Cardiac muscle cell (in vitro differentiated cells and primary cell): Measurements from ENCODE around the gene KRT32. TPM values are rescaled to one million over a fixed set of nuclear protein-coding genes. Genes with fewer than 3 reads are reported as not detected.
A peak's percentile ranks its signal among the peaks of the same experiment; 100 is the strongest.

Experiments
- DNase-seq, 2 donors: peaks; one replicate each; pipeline versions ENCODE4 v3.0.0 to v3.0.0-alpha.2; 2010 to 2017; ENCODE audit warnings: low read depth in 1 of 2, low spot score in 1 of 2
- H3K27ac ChIP-seq: fragments of 200-600 bp; sonication (generic); 2 replicates; pipeline ENCODE4 v1.5.1; 2016
- H3K27me3 ChIP-seq: fragments of 200-600 bp; sonication (generic); 2 replicates; pipeline ENCODE4 v1.6.0; 2016; ENCODE audit warnings: control low read depth
- H3K36me3 ChIP-seq: fragments of 200-600 bp; sonication (generic); 2 replicates; pipeline ENCODE4 v1.5.1; 2016; ENCODE audit warnings: control low read depth
- H3K4me1 ChIP-seq: fragments of 200-600 bp; sonication (generic); 2 replicates; pipeline ENCODE4 v1.8.1; 2017; ENCODE audit warnings: low read depth, mild to moderate bottlenecking, mixed run types
- H3K4me3 ChIP-seq: fragments of 200-600 bp; sonication (generic); 2 replicates; pipeline ENCODE4 v1.5.1; 2016; ENCODE audit warnings: mild to moderate bottlenecking
- H3K9me3 ChIP-seq: fragments of 200-600 bp; sonication (generic); 2 replicates; pipeline ENCODE4 v1.5.1; 2017; ENCODE audit warnings: low read depth, mild to moderate bottlenecking, control low read depth
- CTCF ChIP-seq: IDR thresholded peaks from 2 replicates; pipeline ENCODE4 v1.5.1; 2012; ENCODE audit warnings: low read depth, mild to moderate bottlenecking, low read length
- polyA plus RNA-seq: library from polyadenylated mRNA; unstranded; fragments of >200 nt; fragmentation: Nextera tagmentation; extraction: Ambion mirVana; gene quantifications from 2 replicates; pipeline ENCODE4 v1.2.1, GENCODE V29; 2016
- total RNA-seq: library from RNA; depleted of rRNA; stranded (reverse); fragments of >200 nt; gene quantifications from 2 replicates; pipeline ENCODE4 v1.2.3, GENCODE V29; 2016

KRT32 gene
- total and polyA plus RNA-seq, 2 experiments from 2014 or later = not detected

- no peak for TF ChIP-seq CTCF
- no peak overlapping the region for H3K4me3 ChIP-seq
- H3K36me3 ChIP-seq = no peaks in the 10 kb centered on the region
- DNase-seq = no peak
- no peaks in the 10 kb centered on the region for H3K9me3 ChIP-seq
- peaks cover 7% of the 10 kb centered on the region for H3K27me3 ChIP-seq
- no peak overlapping the region for H3K27ac ChIP-seq
- no peaks in the 10 kb centered on the region for H3K4me1 ChIP-seq
Measured at GRCh38 chr17:41491476-41491875, 24.3 kb upstream of the KRT32 start.

- H3K27ac ChIP-seq = no peak overlapping the region
- TF ChIP-seq CTCF = no peak
- H3K4me3 ChIP-seq = no peak overlapping the region
- H3K4me1 ChIP-seq = no peaks in the 10 kb centered on the region
- no peaks in the 10 kb centered on the region for H3K9me3 ChIP-seq
- H3K36me3 ChIP-seq = no peaks in the 10 kb centered on the region
- no peak for DNase-seq
- H3K27me3 ChIP-seq = peaks cover 7% of the 10 kb centered on the region
Measured at GRCh38 chr17:41490000-41490990, 23.1 kb upstream of the KRT32 start.

GRCh38 chr17:41489531-41489930 is 22.3 kb upstream of the KRT32 start, which contains the start of gene KRT36:
TSS of gene KRT36 (minus strand) at chr17:41489910. CDS start at chr17:41489864, 46 bp downstream.
- peaks cover 7% of the 10 kb centered on the region for H3K27me3 ChIP-seq
- H3K4me1 ChIP-seq = no peaks in the 10 kb centered on the region
- no peak within 1 kb of the TSS for H3K27ac ChIP-seq
- H3K9me3 ChIP-seq = no peaks in the 10 kb centered on the region
- no peak within 1 kb of the TSS for H3K4me3 ChIP-seq
- DNase-seq = no peak
- TF ChIP-seq CTCF = no peak
- no peaks in the 10 kb centered on the region for H3K36me3 ChIP-seq

GRCh38 chr17:41486809-41487530 is 19.8 kb upstream of the KRT32 start:
- Histone ChIP-seq H3K4me1 (no peaks in the 10 kb centered on the region), H3K4me3 (no peak overlapping the region), H3K27ac (no peak overlapping the region), H3K9me3 (no peaks in the 10 kb centered on the region), H3K36me3 (no peaks in the 10 kb centered on the region), H3K27me3 (peaks cover 7% of the 10 kb centered on the region)
- DNase-seq = peak in 1 of 2 donors; percentile 28
- TF ChIP-seq CTCF = peak; percentile 50

GRCh38 chr17:41486316-41486715 is 19.1 kb upstream of the KRT32 start:
- Histone ChIP-seq H3K27ac (no peak overlapping the region), H3K27me3 (peaks cover 5% of the 10 kb centered on the region)
- no peak for TF ChIP-seq CTCF

More at GRCh38 chr17:41486316-41486715, 19.1 kb upstream of the KRT32 start:
- no peaks in the 10 kb centered on the region for H3K36me3 ChIP-seq
- no peak overlapping the region for H3K4me3 ChIP-seq
- no peaks in the 10 kb centered on the region for H3K4me1 ChIP-seq
- no peak for DNase-seq
- H3K9me3 ChIP-seq = no peaks in the 10 kb centered on the region
